HEK293 (cell line): ENCODE results near the gene NPNT.

Source experiments
- CTCF ChIA-PET: fragments of 350-600 bp; formaldehyde crosslinking; extraction: SDS; loops from one replicate; lab custom pipeline; 2021; ENCODE audit warnings: antibody characterized with exemption; lab: Yijun Ruan, JAX
- POLR2A ChIA-PET: fragments of 300-600 bp; formaldehyde crosslinking; extraction: SDS; loops from one replicate; lab custom pipeline; 2020; ENCODE audit warnings: antibody characterized with exemption, inconsistent platforms; lab: Yijun Ruan, JAX
- H3K27ac ChIP-seq: fragments of 200-500 bp; sonication (Bioruptor generic); 2 replicates; pipeline ENCODE4 v1.5.1; 2014; ENCODE audit warnings: low read depth, low read length, control low read depth, inconsistent platforms; ENCODE audit errors: extremely low read depth
- H3K36me3 ChIP-seq, 2 experiments: fragments of 200-500 bp in 1 of 2; sonication (Bioruptor generic) in 1 of 2; 1 replicate in 1 of 2; 2 replicates in 1 of 2; pipeline ENCODE4 v1.5.1; 2014 to 2017; ENCODE audit warnings: inconsistent platforms in 2 of 2, low read length in 2 of 2; ENCODE audit not compliant: control insufficient read depth in 2 of 2, insufficient read depth in 1 of 2
- H3K4me1 ChIP-seq: fragments of 200-500 bp; sonication (Bioruptor generic); 2 replicates; pipeline ENCODE4 v1.5.1; 2014; ENCODE audit warnings: mild to moderate bottlenecking, low read length, inconsistent platforms; ENCODE audit not compliant: control insufficient read depth, insufficient read depth
- H3K4me3 ChIP-seq: 2 replicates; pipeline ENCODE4 v1.5.1; 2011; ENCODE audit warnings: low read depth, mild to moderate bottlenecking, control low read depth, low read length, moderate library complexity
- H3K9me3 ChIP-seq: fragments of 200-500 bp; sonication (Bioruptor generic); 2 replicates; pipeline ENCODE4 v1.5.1; 2014; ENCODE audit warnings: low read depth, low read length, inconsistent platforms; ENCODE audit not compliant: control insufficient read depth, insufficient read depth
- HOXA7 ChIP-seq: sonication (generic); formaldehyde crosslinking; IDR thresholded peaks from 2 replicates; pipeline ENCODE4 v1.8.1; 2022; ENCODE audit warnings: missing genetic modification reagents, borderline replicate concordance
- KLF7 ChIP-seq: fragments of 450-650 bp; formaldehyde crosslinking; IDR thresholded peaks from 2 replicates; pipeline ENCODE4 v1.5.1; 2016; ENCODE audit warnings: missing biosample characterization, missing genetic modification characterization, borderline replicate concordance
- MYNN ChIP-seq: fragments of 450-650 bp; formaldehyde crosslinking; IDR thresholded peaks from 2 replicates; pipeline ENCODE4 v1.5.1; 2016; ENCODE audit warnings: missing biosample characterization, missing genetic modification characterization, borderline replicate concordance
- ZNF114 ChIP-seq: fragments of 450-650 bp; formaldehyde crosslinking; IDR thresholded peaks from 2 replicates; pipeline ENCODE4 v1.5.0; 2017; ENCODE audit warnings: missing biosample characterization, missing genetic modification characterization
- ZNF155 ChIP-seq: fragments of 450-650 bp; formaldehyde crosslinking; IDR thresholded peaks from 2 replicates; pipeline ENCODE4 v1.5.1; 2016; ENCODE audit warnings: missing biosample characterization, missing genetic modification characterization
- ZNF202 ChIP-seq: fragments of 450-650 bp; formaldehyde crosslinking; IDR thresholded peaks from 2 replicates; pipeline ENCODE4 v1.5.1; 2016; ENCODE audit warnings: missing biosample characterization, missing genetic modification characterization, borderline replicate concordance
- ZNF274 ChIP-seq, 2 experiments: fragments of 200-500 bp in 1 of 2; fragments of 450-650 bp in 1 of 2; sonication (Bioruptor generic) in 1 of 2; formaldehyde crosslinking in 1 of 2; IDR thresholded peaks; 2 replicates each; pipeline versions ENCODE4 v1.5.1 to v1.6.1; 2014 to 2016; ENCODE audit warnings: borderline replicate concordance in 1 of 2, inconsistent platforms in 1 of 2, low read length in 1 of 2, missing biosample characterization in 1 of 2, missing genetic modification characterization in 1 of 2
- ZNF341 ChIP-seq: fragments of 450-650 bp; formaldehyde crosslinking; IDR thresholded peaks from 2 replicates; pipeline ENCODE4; 2016; ENCODE audit warnings: low read depth, missing biosample characterization, missing genetic modification characterization
- ZNF501 ChIP-seq: fragments of 450-650 bp; formaldehyde crosslinking; IDR thresholded peaks from 2 replicates; pipeline ENCODE4 v1.5.1; 2016; ENCODE audit warnings: missing biosample characterization, missing genetic modification characterization
- ZNF560 ChIP-seq: fragments of 450-650 bp; formaldehyde crosslinking; IDR thresholded peaks from 2 replicates; pipeline ENCODE4 v1.5.1; 2017; ENCODE audit warnings: missing biosample characterization, missing genetic modification characterization, borderline replicate concordance
- ZNF629 ChIP-seq: fragments of 450-650 bp; formaldehyde crosslinking; IDR thresholded peaks from 2 replicates; pipeline ENCODE4 v1.5.1; 2017; ENCODE audit warnings: missing biosample characterization, missing genetic modification characterization
- ZNF677 ChIP-seq: fragments of 450-650 bp; IDR thresholded peaks from 2 replicates; pipeline ENCODE4 v1.5.0; 2018; ENCODE audit warnings: missing biosample characterization, mild to moderate bottlenecking, missing genetic modification characterization, moderate library complexity
- ZNF776 ChIP-seq: fragments of 450-650 bp; formaldehyde crosslinking; IDR thresholded peaks from 2 replicates; pipeline ENCODE4 v1.5.0; 2017; ENCODE audit warnings: missing biosample characterization, missing genetic modification characterization, borderline replicate concordance
- ZSCAN23 ChIP-seq: fragments of 450-650 bp; formaldehyde crosslinking; IDR thresholded peaks from 2 replicates; pipeline ENCODE4 v1.5.1; 2016; ENCODE audit warnings: missing biosample characterization, missing genetic modification characterization
- ZSCAN30 ChIP-seq: fragments of 450-650 bp; IDR thresholded peaks from 2 replicates; pipeline ENCODE4 v1.5.1; 2018; ENCODE audit warnings: missing biosample characterization, mild to moderate bottlenecking, missing genetic modification characterization, moderate library complexity
- TF ChIP-seq, protein P1 (sequence below): fragments of 450-650 bp; formaldehyde crosslinking; IDR thresholded peaks from 2 replicates; pipeline ENCODE4 v1.5.1; 2017; ENCODE audit warnings: missing biosample characterization, missing genetic modification characterization
- TF ChIP-seq, protein P2 (sequence below): fragments of 450-650 bp; formaldehyde crosslinking; conservative IDR thresholded peaks from 2 replicates; pipeline ENCODE4 v1.5.1; 2016; ENCODE audit warnings: low read depth, missing biosample characterization, missing genetic modification characterization
- TF ChIP-seq, protein P3 (sequence below): fragments of 450-650 bp; formaldehyde crosslinking; IDR thresholded peaks from 2 replicates; pipeline ENCODE4 v1.5.1; 2016; ENCODE audit warnings: missing biosample characterization, missing genetic modification characterization

Gene NPNT

DNA sequence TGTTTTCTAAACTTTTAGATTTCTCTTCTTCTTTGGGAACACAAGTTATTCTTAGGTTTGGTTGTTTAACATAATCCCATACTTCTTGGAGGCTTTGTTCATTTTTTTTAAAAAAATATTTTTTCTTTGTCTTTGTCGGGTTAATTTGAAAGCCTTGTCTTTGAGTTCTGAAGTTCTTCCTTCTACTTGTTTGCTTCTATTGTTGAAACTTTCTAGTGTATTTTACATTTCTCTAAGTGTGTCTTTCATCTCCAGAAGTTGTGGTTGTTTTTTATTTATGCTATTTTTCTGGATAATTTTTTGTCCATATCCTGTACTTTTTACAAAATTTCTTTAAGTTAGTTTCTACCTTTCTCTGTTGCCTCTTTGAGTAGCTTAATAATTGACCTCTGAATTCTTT is 116.1 kb downstream of the NPNT start:
- ChIA-PET CTCF (no interaction called here), POLR2A (no interaction called here)
- H3K4me3 ChIP-seq: no peak overlapping the region
- H3K9me3 ChIP-seq: no peaks in the 10 kb centered on the region
- no peaks in the 10 kb centered on the region for H3K36me3 ChIP-seq
- TF ChIP-seq ZNF202 (tag by site-specific recombination): no peak
- TF ChIP-seq, protein P1, sequence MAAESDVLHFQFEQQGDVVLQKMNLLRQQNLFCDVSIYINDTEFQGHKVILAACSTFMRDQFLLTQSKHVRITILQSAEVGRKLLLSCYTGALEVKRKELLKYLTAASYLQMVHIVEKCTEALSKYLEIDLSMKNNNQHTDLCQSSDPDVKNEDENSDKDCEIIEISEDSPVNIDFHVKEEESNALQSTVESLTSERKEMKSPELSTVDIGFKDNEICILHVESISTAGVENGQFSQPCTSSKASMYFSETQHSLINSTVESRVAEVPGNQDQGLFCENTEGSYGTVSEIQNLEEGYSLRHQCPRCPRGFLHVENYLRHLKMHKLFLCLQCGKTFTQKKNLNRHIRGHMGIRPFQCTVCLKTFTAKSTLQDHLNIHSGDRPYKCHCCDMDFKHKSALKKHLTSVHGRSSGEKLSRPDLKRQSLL (tag by site-specific recombination): no peak
- TF ChIP-seq ZNF677 (tag by site-specific recombination): no peak
- TF ChIP-seq ZNF114 (tag by site-specific recombination): no peak
- TF ChIP-seq, protein P2, sequence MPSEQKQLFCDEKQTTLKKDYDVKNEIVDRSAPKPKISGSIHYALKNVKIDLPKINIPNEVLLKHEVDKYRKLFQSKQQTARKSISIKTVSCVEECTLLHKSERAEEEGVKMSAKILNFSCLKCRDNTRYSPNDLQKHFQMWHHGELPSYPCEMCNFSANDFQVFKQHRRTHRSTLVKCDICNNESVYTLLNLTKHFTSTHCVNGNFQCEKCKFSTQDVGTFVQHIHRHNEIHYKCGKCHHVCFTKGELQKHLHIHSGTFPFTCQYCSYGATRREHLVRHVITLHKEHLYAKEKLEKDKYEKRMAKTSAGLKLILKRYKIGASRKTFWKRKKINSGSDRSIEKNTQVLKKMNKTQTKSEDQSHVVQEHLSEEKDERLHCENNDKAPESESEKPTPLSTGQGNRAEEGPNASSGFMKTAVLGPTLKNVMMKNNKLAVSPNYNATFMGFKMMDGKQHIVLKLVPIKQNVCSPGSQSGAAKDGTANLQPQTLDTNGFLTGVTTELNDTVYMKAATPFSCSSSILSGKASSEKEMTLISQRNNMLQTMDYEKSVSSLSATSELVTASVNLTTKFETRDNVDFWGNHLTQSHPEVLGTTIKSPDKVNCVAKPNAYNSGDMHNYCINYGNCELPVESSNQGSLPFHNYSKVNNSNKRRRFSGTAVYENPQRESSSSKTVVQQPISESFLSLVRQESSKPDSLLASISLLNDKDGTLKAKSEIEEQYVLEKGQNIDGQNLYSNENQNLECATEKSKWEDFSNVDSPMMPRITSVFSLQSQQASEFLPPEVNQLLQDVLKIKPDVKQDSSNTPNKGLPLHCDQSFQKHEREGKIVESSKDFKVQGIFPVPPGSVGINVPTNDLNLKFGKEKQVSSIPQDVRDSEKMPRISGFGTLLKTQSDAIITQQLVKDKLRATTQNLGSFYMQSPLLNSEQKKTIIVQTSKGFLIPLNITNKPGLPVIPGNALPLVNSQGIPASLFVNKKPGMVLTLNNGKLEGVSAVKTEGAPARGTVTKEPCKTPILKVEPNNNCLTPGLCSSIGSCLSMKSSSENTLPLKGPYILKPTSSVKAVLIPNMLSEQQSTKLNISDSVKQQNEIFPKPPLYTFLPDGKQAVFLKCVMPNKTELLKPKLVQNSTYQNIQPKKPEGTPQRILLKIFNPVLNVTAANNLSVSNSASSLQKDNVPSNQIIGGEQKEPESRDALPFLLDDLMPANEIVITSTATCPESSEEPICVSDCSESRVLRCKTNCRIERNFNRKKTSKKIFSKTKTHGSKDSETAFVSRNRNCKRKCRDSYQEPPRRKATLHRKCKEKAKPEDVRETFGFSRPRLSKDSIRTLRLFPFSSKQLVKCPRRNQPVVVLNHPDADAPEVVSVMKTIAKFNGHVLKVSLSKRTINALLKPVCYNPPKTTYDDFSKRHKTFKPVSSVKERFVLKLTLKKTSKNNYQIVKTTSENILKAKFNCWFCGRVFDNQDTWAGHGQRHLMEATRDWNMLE (tag by site-specific recombination): no peak
- no peak for TF ChIP-seq ZNF629 (tag by site-specific recombination)
- no peak for TF ChIP-seq ZSCAN23 (tag by site-specific recombination)
- no peak for TF ChIP-seq ZNF274 (IDR thresholded peaks at IDR 0.05; ENCODE audit: low read length)
- no peak for TF ChIP-seq ZNF274 (tag by site-specific recombination; IDR thresholded peaks at IDR 0.05; ENCODE audit: borderline replicate concordance)
- no peak for TF ChIP-seq ZNF155 (tag by site-specific recombination)
- no peak for TF ChIP-seq HOXA7 (CRISPR knock-in tag)
- no peak for TF ChIP-seq ZNF776 (tag by site-specific recombination)
- TF ChIP-seq, protein P3, sequence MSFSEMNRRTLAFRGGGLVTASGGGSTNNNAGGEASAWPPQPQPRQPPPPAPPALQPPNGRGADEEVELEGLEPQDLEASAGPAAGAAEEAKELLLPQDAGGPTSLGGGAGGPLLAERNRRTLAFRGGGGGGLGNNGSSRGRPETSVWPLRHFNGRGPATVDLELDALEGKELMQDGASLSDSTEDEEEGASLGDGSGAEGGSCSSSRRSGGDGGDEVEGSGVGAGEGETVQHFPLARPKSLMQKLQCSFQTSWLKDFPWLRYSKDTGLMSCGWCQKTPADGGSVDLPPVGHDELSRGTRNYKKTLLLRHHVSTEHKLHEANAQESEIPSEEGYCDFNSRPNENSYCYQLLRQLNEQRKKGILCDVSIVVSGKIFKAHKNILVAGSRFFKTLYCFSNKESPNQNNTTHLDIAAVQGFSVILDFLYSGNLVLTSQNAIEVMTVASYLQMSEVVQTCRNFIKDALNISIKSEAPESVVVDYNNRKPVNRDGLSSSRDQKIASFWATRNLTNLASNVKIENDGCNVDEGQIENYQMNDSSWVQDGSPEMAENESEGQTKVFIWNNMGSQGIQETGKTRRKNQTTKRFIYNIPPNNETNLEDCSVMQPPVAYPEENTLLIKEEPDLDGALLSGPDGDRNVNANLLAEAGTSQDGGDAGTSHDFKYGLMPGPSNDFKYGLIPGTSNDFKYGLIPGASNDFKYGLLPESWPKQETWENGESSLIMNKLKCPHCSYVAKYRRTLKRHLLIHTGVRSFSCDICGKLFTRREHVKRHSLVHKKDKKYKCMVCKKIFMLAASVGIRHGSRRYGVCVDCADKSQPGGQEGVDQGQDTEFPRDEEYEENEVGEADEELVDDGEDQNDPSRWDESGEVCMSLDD (tag by site-specific recombination): no peak
- TF ChIP-seq ZNF560 (tag by site-specific recombination): no peak
- no peak for TF ChIP-seq ZNF501
- no peak for TF ChIP-seq ZNF341
- no peak for TF ChIP-seq ZSCAN30 (tag by site-specific recombination)
- TF ChIP-seq MYNN (tag by site-specific recombination): no peak
- TF ChIP-seq KLF7 (tag by site-specific recombination): no peak
- TF ChIP-seq, all 188 proteins: peak for 0
- Histone ChIP-seq H3K4me1 (no peaks in the 10 kb centered on the region), H3K27ac (no peak overlapping the region)
